ENCODE data around the gene TRPM3. TPM values are rescaled to one million over a fixed set of nuclear protein-coding genes. Genes with fewer than 3 reads are reported as not detected.

Gene TRPM3
- polyA plus RNA-seq, 3 donors, result not detected

DNA sequence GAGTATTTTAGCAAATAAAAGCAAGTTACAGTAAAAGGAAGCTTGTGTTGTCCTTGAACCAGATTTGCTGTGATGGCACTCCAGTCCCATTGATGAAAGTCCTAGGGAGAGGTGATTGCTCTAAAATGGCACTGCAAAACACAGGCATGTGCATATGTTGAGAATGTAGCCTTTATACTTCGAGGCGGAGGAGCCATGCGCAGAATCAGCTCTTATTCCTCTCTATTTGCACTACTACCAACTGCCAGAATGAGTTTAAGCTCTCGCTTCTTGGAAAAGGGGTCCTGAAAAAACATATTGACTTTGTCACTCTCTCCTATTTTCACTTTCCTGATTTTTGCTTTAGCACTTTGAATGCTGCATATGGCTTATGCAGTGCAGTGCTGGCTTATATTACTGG lies 429.0 kb downstream of the TRPM3 start:
- no peaks in the 10 kb centered on the region for H3K79me2 ChIP-seq (ENCODE audit: insufficient read depth, low read length)
- H3K27me3 Mint-ChIP-seq (ENCODE audit: low read depth in 3 of 3), result peaks cover 0 to 2% (median 0%) of the 10 kb centered on the region in 3 donors
- no peak overlapping the region for H3K27ac ChIP-seq (ENCODE audit: low read depth in 1 of 2, low read length in 2 of 2)
- 85% methylated on average over 4 of the region's 4 CpGs for WGBS (ENCODE audit: insufficient coverage)
- H3K27ac Mint-ChIP-seq, result no peak overlapping the region
- no peaks in the 10 kb centered on the region for H3K36me3 Mint-ChIP-seq
- no peaks in the 10 kb centered on the region for H3K36me3 ChIP-seq (replicated peaks in 1 of 2; ENCODE audit: control insufficient read depth in 1 of 2, insufficient read depth in 2 of 2, low read length in 2 of 2)
- no peak overlapping the region for H3K4me2 ChIP-seq (replicated peaks; ENCODE audit: extremely low read depth, low read length, poor library complexity, severe bottlenecking)
- H3K4me1 Mint-ChIP-seq, result no peaks in the 10 kb centered on the region
- no peak for DNase-seq
- no peaks in the 10 kb centered on the region for H4K20me1 ChIP-seq (ENCODE audit: insufficient read depth, low read length)
- no peak overlapping the region for H3K9ac ChIP-seq (ENCODE audit: insufficient read depth, low read length, poor library complexity, severe bottlenecking)
- TF ChIP-seq, protein P1, sequence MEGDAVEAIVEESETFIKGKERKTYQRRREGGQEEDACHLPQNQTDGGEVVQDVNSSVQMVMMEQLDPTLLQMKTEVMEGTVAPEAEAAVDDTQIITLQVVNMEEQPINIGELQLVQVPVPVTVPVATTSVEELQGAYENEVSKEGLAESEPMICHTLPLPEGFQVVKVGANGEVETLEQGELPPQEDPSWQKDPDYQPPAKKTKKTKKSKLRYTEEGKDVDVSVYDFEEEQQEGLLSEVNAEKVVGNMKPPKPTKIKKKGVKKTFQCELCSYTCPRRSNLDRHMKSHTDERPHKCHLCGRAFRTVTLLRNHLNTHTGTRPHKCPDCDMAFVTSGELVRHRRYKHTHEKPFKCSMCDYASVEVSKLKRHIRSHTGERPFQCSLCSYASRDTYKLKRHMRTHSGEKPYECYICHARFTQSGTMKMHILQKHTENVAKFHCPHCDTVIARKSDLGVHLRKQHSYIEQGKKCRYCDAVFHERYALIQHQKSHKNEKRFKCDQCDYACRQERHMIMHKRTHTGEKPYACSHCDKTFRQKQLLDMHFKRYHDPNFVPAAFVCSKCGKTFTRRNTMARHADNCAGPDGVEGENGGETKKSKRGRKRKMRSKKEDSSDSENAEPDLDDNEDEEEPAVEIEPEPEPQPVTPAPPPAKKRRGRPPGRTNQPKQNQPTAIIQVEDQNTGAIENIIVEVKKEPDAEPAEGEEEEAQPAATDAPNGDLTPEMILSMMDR (IDR thresholded peaks at IDR 0.05), result no peak
- H3K4me3 Mint-ChIP-seq, result no peak overlapping the region
- no peaks in the 10 kb centered on the region for H3K9me3 ChIP-seq (replicated peaks in 1 of 2; ENCODE audit: control insufficient read depth in 1 of 2, insufficient read depth in 1 of 2, low read length in 2 of 2)
- no peaks in the 10 kb centered on the region for H3K27me3 ChIP-seq (ENCODE audit: control insufficient read depth in 2 of 2, insufficient read depth in 2 of 2, low read length in 2 of 2)
- H3K4me3 ChIP-seq (replicated peaks in 1 of 3; ENCODE audit: low read depth in 2 of 3, low read length in 3 of 3), result no peak overlapping the region
- intact Hi-C loops (cut with micrococcal nuclease), result no loop called here
- H3K4me1 ChIP-seq (ENCODE audit: control insufficient read depth in 1 of 2, insufficient read depth in 2 of 2, low read length in 2 of 2), result no peaks in the 10 kb centered on the region
- peaks cover 0 to 10% (median 2%) of the 10 kb centered on the region in 7 donors for H3K9me3 Mint-ChIP-seq
- no peak overlapping the region for H2AFZ ChIP-seq (ENCODE audit: insufficient read depth, low read depth, low read length, poor library complexity, severe bottlenecking)

DNA sequence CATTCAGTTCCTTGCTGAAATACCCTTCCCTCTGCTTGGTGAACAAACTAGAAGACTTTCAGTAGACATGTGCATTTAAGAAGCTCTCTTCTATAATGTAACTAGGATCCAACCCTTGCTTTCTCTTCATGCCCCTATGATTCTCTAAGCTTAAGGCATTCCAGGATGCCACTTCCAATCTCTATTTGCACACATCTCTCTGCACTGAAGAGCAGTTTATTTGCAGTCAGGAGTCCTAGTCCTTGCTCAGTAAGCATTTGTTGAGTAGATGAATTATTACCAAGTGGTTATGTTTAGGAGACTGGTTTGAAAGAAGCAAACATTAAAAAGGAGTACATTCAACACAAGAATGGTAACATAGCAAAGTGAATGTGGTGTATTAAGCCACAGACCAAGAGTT lies 432.7 kb downstream of the TRPM3 start:
- Mint-ChIP-seq H3K36me3 (no peaks in the 10 kb centered on the region), H3K9me3 (peaks cover 0 to 7% (median 2%) of the 10 kb centered on the region in 7 donors)

More for the DNA sequence above, 432.7 kb downstream of the TRPM3 start:
- Mint-ChIP-seq H3K4me1 (no peaks in the 10 kb centered on the region), H3K27me3 (ENCODE audit: low read depth in 3 of 3) (peaks cover 0 to 2% (median 0%) of the 10 kb centered on the region in 3 donors), H3K4me3 (no peak overlapping the region), H3K27ac (no peak overlapping the region)
- H3K79me2 ChIP-seq (ENCODE audit: insufficient read depth, low read length), result no peaks in the 10 kb centered on the region
- TF ChIP-seq, protein P1 (IDR thresholded peaks at IDR 0.05), result no peak
- H3K4me1 ChIP-seq (ENCODE audit: control insufficient read depth in 1 of 2, insufficient read depth in 2 of 2, low read length in 2 of 2), result no peaks in the 10 kb centered on the region
- no peak overlapping the region for H2AFZ ChIP-seq (ENCODE audit: insufficient read depth, low read depth, low read length, poor library complexity, severe bottlenecking)
- no peaks in the 10 kb centered on the region for H3K9me3 ChIP-seq (replicated peaks in 1 of 2; ENCODE audit: control insufficient read depth in 1 of 2, insufficient read depth in 1 of 2, low read length in 2 of 2)
- H3K27ac ChIP-seq (ENCODE audit: low read depth in 1 of 2, low read length in 2 of 2), result no peak overlapping the region
- intact Hi-C loops (cut with micrococcal nuclease), result no loop called here
- H3K9ac ChIP-seq (ENCODE audit: insufficient read depth, low read length, poor library complexity, severe bottlenecking), result no peak overlapping the region
- no peak overlapping the region for H3K4me2 ChIP-seq (replicated peaks; ENCODE audit: extremely low read depth, low read length, poor library complexity, severe bottlenecking)
- no peak overlapping the region for H3K4me3 ChIP-seq (replicated peaks in 1 of 3; ENCODE audit: low read depth in 2 of 3, low read length in 3 of 3)
- no peak for DNase-seq
- H3K36me3 ChIP-seq (replicated peaks in 1 of 2; ENCODE audit: control insufficient read depth in 1 of 2, insufficient read depth in 2 of 2, low read length in 2 of 2), result no peaks in the 10 kb centered on the region
- no peaks in the 10 kb centered on the region for H3K27me3 ChIP-seq (ENCODE audit: control insufficient read depth in 2 of 2, insufficient read depth in 2 of 2, low read length in 2 of 2)
- no peaks in the 10 kb centered on the region for H4K20me1 ChIP-seq (ENCODE audit: insufficient read depth, low read length)

All from CD14-positive monocyte (primary cell).